Activated CD8-positive, alpha-beta memory T cell treated with anti-CD3 and anti-CD28 coated beads for 1 hour (primary cell): ENCODE data around the gene ARFGEF3.
"Not testable (repeated sequence)": the region's sequence is repeated elsewhere in the genome, so short reads cannot be mapped to it uniquely, and the experiment has no call there.

Experiments used
- DNase-seq, 2 donors: peaks; one replicate each; pipeline ENCODE4 v3.0.0-alpha.2; 2020; ENCODE audit warnings: low read depth in 1 of 2; ENCODE audit errors: extremely low read depth in 1 of 2

The ARFGEF3 gene

DNA sequence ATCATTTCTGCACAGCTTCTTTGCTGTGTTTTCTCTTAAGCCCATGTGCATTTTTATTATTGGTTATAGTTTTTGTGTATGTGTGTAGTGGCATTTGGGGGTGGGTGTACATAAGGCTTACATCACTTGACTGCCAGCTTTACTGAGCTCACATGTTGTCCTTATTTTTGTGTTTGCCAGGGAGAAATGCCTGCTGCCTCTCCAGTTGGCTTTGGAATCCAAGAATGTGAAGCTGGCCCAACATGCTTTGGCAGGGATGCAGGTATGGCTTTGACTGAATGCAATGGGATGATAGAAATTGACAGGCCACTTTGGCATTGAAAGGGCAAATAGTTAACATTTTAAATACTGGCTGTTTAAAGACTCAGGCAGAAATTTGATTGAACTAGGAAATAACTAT lies 45.1 kb downstream of the ARFGEF3 start:
- no peak for DNase-seq

DNA sequence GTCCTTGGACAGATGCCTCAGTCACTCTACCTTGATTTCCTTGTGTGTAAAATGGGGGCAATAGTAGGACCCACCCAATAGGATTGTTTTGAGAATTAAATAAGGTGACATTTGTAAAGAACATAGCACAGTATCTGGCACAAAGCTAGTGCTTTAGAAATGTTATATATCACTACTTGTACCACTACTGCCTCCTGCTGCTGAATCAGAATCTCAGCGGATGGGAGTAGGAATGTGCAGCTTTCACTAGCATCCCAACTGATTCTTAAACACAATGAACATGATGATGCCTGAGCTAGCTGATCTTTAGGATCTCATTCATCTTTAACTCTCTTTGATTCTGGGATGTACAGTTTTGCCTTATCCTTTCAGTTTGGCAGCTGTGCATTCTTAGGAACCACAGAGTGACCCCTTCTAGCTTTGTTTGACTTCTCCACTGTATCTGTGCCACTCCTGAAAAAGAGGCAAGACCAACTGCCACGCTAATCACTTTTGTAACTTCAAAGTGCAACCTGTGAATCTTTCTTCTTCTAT lies 49.4 kb downstream of the ARFGEF3 start:
- DNase-seq: no peak

DNA sequence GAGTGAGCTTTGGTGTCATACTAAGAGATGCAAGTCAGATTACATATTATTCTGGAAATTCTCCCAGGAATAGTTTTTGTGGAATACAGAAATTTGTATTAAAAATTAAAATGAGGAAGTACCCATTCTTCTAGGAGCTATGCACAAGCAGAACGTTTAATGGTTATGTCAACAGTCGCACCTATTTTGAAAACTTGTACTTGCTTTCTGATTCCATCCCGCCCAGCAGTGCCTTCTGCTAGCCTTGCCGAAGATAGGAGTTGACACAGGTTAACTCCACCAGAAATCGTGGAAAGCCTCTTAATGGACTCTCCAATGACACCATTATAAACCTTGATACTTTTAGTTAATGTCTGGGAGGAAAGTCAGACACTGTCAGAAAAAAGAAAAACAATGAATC lies 49.9 kb downstream of the ARFGEF3 start:
- no peak for DNase-seq

DNA sequence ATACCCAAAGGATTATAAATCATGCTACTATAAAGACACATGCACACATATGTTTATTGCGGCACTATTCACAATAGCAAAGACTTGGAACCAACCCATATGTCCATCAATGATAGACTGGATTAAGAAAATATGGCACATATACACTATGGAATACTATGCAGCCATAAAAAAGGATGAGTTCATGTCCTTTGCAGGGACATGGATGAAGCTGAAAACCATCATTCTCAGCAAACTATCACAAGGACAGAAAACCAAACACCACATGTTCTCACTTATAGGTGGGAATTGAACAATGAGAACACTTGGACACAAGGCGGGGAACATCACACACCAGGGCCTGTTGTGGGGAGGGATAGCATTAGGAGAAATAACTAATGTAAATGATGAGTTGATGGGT lies 50.8 kb downstream of the ARFGEF3 start:
- DNase-seq: not testable (repeated sequence)

DNA sequence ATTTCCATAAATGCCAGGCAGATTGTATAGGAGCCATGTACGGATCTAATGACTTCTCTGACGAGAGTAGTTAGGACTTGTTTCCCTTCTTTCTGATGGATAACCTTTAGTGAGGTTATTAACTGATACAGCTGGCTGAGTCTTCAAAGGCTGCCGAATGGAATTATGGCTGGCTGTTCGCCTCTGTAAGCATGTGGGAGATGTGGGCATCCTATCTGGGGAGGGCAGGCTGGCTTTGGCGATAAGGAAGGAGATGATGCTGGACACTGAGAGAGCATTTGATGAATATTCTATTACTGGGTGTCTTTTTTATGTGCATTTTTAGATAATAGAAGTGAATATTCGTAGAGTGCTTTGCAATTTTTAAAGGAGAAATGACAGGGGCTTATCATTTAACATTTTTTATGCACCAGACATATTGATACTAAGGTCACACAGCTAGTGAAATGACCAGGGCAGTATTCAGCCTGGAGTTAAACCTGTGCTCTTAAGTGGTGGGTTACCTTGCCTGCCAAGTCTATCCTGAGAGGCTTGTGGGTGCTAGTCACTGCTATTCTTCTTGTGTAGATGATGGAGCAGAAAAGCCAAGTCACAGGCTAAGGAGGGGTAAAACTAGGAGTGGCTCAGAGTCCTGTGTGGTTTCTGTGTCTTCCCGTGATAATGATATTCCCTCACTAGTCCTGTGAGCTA lies 53.5 kb downstream of the ARFGEF3 start:
- DNase-seq: no peak

DNA sequence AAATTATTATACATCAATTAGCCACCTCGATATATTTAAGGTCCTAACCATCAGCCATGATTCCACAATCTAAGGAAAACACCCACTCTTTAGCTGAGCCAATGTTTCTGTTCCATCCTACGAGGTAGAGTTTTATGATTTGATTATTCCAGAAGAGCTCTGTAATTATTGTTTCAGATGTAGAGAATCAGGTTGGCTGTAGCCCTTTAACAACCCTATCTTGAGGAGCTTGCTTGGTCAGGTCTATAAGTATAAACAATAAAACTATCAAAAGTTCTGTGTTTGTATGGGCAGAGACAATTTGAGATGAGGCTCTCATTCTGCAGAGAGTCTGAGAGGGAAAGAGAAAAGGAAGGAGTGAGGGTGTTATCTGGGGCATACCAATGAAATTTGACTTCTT lies 56.7 kb downstream of the ARFGEF3 start, which contains the start of gene PBOV1:
Gene PBOV1, minus strand, starts transcription at position 43 of the 400 bp plus-strand sequence. CDS start 96 bp downstream, outside the sequence.
- DNase-seq: no peak

DNA sequence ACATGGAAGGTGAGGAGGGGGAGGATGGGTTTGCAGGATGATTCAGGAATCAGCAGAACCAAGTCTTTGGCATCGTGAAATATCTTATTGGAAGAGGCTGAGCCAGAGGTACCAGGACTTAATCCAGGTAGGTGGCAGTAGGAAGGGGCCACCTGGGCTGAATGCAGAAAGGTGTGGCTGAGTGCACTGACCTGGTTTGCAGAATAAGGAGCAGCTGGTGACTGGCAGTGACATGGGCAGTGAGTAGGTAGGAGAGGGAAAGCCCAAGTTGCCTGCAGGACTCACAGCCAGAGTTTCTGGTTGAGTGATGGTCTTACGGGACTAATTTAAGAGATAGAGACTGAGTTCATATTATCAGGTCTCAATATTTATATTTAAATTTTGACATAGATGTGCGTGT lies 57.7 kb downstream of the ARFGEF3 start:
- DNase-seq: no peak

DNA sequence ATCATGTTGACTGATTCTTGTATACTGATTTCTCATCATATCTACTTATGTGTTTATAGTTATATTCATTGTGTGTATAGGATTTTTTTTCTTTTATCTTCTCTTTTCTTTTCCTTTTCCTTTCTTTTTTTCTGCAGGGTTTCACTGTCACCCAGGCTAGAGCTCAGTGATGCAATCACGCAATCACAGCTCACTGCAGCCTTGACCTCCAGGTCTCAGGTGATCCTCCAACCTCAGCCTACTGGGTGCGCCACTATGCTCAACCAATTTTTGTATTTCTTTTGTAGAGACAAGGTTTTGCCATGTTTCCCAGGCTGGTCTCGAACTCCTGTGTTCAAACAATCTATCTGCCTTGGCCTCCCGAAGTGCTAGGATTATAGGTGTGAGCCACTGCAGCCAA lies 58.2 kb downstream of the ARFGEF3 start:
- no peak for DNase-seq

DNA sequence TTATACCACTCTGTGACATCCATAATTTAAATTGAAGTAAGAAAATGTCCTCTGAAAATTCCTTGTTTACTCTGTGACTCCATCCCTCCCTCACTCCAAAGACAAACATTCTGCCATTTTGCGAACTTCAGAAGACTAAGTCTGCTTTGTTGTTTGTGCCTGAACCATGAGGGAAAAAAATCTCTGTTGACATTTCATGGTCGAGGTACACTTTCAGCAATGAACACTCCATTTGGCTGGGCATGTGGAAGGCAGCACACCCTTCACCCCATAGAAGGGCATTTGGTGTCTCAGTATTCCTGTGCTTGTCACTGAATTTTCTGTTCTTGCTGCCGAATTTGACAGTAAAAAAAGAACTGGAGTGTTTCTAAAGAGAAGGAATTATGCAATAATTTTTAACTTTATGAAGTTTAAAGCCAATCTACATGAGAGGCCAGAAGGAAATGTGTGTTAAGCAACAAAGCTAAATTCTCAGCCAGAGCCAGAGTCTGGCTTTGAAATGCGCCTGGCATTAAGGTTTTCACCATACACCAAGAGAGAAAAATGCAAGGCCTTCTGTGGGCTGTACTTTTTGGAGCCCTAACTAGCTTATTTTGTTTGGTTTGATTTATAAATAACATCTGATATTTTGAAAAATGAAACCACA lies 61.3 kb downstream of the ARFGEF3 start:
- DNase-seq: no peak

DNA sequence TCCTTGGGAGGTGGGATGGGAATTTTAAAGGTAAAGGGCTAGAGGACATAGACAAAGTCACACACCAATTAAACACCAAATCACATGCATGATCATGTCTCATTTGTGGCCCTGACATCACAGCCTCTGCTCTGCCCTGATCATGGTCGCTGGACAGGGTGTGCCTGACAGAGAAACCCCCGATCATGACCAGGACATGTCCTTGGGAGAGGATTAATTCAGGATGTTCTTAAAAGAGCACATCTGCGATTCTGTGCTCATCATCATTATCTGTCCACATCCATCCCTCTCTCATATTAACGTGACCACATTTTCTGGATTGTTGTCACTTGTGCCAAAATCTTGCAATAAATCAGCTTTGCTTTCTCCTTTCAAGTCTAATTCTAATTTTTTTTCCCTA lies 64.2 kb downstream of the ARFGEF3 start:
- DNase-seq: no peak

DNA sequence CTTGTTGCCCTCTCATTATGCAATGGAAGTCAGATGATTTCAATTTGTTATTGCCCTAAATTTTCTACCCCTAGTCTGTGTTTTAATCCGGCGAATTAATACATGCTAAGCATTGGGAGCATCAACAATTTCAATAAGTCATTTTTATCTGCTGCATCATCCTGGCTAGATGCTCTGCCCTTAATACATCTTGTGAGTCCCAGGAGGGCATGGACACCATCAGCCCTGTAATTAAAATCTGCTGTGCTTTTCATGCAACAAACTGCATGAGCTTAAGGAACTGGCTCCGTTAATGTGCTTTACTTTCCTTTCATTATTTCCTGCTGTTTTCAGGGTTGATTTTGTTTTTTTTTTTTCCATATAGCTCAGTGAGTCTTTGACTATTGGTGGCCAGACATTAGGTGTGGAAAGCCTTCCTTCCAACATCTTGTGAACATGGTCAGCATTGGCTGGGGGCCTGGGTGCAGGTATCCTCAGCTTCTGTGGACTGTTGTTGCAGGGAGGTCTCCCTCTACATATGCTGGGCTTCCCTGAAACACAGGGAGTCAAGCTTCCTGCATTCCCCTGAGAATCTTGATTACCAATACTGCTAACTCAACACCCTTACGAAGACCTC lies 65.1 kb downstream of the ARFGEF3 start:
- no peak for DNase-seq

DNA sequence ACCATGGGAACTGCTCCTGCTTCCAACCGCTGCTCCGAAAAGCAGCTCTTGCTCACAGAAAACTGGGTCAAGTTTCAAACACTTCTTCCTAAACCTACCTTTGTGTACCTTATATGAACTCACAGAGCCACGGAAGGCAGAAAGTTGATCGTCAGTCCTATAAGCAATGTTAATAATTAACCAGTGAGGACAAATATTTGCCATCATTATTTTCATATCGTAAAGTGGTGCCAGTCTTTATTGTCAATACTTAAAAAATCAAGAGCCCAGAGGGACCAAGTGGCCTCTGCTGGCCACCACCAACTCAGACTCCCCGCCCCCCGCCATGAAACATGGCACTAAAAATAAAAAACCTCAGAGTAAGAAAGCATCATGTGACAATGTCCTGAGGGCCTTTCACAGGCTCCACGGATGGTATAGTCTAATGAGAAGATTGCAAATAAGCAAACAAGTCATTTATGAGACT lies 65.6 kb downstream of the ARFGEF3 start:
- no peak for DNase-seq

DNA sequence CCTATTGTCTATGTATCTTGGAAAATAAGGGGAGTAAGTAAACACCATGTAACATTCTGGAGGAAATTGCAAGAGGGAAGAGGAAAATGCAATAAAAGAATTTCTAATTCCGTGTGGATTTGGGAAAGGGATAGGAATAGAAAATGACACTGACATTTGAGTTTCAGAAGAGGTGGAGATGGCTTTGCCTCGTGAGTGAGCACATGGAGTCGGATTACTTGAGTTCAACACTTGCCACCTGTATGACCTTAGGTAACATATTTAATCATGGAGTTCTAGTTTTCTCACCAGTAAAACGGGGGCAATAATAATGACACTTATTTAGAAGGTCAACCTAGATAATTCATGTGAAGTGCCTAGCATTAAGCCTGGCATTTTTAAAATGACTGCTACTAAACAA lies 67.3 kb downstream of the ARFGEF3 start:
- no peak for DNase-seq

DNA sequence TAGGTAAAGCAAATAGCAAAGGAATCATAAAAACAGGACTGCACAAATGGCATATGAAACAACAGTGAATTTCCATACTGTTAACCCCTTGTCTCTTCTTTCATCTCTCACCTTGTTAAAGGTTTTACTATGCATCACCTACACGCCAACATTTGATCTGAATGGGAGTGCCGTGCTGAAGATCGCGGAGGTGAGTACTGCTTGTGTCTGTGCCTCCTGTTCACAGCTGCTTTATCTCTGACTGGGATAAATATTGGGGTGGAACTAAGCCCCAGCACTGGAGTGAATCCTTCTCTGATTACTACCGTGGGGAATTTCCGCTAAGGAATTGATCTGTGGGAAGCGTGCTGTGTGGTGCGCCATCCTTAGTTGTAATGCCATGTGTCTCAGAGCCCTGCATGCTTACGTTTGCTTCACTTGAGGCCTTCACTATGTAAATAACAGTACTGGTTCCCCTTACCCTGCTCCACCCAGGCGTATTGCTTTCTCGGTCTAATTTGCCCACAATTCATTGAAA lies 68.0 kb downstream of the ARFGEF3 start:
- DNase-seq: no peak

DNA sequence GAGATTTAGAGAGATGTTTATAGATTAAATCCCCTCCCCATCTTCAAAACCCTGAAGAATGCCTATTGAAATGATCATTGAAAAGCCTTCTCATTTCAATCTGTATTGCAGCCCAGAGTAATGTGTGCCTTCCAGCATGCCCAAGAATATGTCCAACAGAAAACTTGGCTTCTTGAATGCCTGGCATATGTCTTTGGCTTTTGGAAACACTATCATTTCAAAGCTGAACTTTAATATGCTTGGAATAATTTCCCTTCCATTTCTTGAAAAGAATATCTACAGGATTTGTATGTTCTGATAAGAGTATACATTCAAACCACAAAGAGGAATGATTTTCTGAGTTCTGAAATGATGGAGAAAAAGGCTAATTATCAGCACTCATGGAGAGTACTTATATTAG lies 68.5 kb downstream of the ARFGEF3 start:
- DNase-seq: no peak

DNA sequence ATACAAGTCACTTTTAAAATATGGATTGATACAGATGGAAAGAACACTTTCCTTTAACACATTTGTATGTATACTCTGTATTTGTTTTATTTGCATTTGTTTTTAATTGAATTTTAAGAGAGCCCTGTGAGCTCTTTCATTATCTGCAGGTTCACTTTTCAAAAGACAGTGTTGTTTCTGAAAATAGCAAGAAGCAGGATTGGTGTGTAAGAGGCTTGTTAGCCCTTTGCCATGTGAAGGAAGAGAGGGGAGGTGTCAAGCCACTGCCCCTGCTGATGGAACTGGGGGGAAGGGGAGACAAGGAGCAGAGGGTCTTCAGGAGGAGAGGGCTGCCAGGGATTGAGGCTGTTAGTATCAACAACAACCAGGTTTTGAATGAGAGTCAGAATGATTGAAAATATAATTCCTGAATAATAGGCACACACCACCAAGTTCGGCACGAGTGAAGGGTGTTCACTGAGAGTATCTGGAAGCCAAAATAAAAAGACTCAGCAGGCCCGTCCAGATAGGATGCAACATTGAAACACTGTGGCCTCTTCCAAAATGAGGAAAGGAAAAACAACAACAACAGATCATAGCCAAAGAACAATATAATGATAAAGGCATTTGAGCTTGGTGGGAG lies 69.1 kb downstream of the ARFGEF3 start:
- no peak for DNase-seq

DNA sequence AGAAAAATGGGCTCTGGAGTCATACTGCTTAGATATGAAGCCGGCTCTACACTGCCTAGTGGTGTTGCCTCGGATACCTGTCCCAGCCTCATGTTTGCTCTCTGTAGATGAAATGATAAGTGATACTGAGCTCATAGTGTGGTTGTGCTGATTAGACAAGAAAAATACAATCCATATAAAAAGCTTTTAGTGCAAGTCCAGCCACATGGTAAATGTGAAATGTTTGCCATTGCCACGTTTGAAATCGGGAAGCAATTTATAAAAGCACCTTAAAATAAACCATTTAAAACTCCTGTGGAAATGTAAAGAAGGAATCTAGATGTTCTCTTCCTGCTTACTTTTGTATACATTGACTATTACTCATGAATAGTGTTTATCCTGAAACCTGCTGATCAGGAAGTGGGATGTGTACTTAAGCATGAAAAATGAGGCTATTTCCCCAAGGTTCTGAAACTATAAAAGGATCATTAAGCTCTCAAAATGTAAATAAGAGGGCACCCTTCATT lies 69.7 kb downstream of the ARFGEF3 start:
- DNase-seq: no peak

DNA sequence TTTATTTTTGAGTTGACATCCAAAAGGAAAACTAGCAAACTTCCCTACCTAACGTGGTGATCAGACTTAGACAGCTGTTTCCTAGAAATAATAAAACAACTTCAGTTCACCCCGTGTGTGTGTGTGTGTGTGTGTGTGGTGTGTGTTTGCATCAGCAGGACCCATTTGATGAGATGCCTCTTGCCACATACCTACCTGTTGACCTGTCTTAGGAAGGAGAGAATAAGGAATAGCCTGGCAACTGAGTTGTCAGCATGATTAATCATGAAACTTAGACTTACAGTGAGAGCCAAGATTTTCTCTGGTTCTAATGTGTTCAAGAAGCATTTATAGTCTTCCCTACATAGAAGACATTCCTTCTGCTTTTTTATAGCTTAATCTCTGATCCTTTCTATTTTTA lies 72.6 kb downstream of the ARFGEF3 start:
- DNase-seq: no peak

DNA sequence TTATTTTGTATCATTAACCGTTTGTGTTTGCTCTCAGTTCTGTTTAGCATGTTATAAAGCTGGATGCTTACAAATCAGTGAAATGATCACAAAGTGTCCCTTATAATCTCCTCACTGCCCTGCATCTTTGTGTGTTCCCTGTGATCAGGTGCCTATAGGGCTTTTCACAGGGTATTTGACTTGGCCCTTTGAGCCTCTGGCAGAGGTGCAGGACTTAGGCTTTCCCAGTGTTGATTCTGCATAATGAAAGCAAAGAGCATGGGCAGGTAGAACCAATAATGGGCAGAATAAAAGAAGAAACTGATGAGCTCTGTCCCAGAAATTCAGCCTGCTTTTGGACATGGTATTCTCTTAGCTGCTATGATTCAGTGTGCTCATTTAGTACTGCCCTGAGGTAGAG lies 73.5 kb downstream of the ARFGEF3 start:
- DNase-seq: no peak

DNA sequence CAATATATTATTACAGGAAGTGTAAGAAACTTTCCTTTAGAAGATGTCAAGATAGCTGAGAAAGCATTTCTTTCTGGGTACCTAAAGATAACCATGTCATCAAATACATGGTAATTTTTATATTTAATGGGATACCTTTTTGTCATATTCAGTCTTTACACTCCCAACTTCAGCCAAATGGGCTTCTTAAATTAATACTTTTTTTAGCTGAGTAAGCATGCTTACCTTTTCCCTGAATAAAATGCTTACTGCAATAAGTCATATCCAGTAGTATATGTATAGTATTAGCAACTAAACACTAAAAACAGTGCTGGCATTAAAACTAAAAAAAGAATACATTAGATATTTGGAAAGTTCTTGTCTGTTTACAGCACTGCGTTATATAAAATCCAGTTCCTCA lies 74.0 kb downstream of the ARFGEF3 start:
- DNase-seq: no peak

DNA sequence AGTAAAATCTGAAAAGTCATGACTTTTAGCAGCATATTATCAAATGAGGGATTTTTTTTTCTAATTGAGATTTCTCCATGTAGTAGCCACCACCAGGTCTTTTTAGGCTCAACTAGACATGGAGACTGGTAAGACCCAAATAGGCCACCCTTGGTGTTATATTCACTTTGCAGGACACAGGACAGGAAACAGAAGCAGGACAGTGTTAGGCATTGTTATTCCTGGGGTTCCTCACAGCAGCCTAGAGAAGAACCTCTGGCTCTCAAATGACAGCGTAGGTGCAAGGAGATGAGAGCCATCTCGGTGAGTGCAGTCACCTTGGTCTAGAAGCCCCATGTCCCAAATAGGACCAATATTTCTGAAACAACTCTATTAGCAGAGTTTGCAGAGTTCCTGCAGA lies 75.7 kb downstream of the ARFGEF3 start:
- no peak for DNase-seq
